GM19240 (cell line): Measurements from ENCODE around the gene PRKG1.
"Not testable (repeated sequence)": the region's sequence is repeated elsewhere in the genome, so short reads cannot be mapped to it uniquely, and the experiment has no call there.

Experiments
- DNase-seq: peaks from one replicate; pipeline ENCODE4 v3.0.0; 2011; ENCODE audit warnings: low spot score; ENCODE audit not compliant: insufficient read length

PRKG1 gene

GRCh38 chr10:51269821-51270220 is 195.5 kb downstream of the PRKG1 start:
- DNase-seq: no peak

GRCh38 chr10:51270936-51271530 is 196.7 kb downstream of the PRKG1 start:
- DNase-seq: no peak

GRCh38 chr10:51272099-51272498 is 197.8 kb downstream of the PRKG1 start:
- not testable (repeated sequence) for DNase-seq

- no peak for DNase-seq
Measured at GRCh38 chr10:51272555-51272954, 198.3 kb downstream of the PRKG1 start.

- no peak for DNase-seq
Measured at GRCh38 chr10:51273574-51273973, 199.3 kb downstream of the PRKG1 start.

GRCh38 chr10:51276097-51276496 is 201.8 kb downstream of the PRKG1 start:
- DNase-seq: not testable (repeated sequence)

- not testable (repeated sequence) for DNase-seq
Measured at GRCh38 chr10:51281387-51281786, 207.1 kb downstream of the PRKG1 start.

- DNase-seq: no peak
Measured at GRCh38 chr10:51285601-51286000, 211.3 kb downstream of the PRKG1 start.

GRCh38 chr10:51288511-51288910 is 214.2 kb downstream of the PRKG1 start:
- no peak for DNase-seq

GRCh38 chr10:51289519-51289918 is 215.2 kb downstream of the PRKG1 start:
- DNase-seq: no peak

- no peak for DNase-seq
Measured at GRCh38 chr10:51291961-51292360, 217.7 kb downstream of the PRKG1 start.

- no peak for DNase-seq
Measured at GRCh38 chr10:51297438-51297837, 223.2 kb downstream of the PRKG1 start.

- no peak for DNase-seq
Measured at GRCh38 chr10:51300617-51301304, 226.5 kb downstream of the PRKG1 start.

GRCh38 chr10:51301644-51302043 is 227.4 kb downstream of the PRKG1 start:
- DNase-seq: no peak

- DNase-seq: no peak
Measured at GRCh38 chr10:51302316-51302715, 228.0 kb downstream of the PRKG1 start.

GRCh38 chr10:51308116-51308515 is 233.8 kb downstream of the PRKG1 start:
- DNase-seq: no peak

GRCh38 chr10:51311228-51311627 is 236.9 kb downstream of the PRKG1 start:
- no peak for DNase-seq

- DNase-seq: no peak
Measured at GRCh38 chr10:51312817-51313216, 238.5 kb downstream of the PRKG1 start.

- DNase-seq: no peak
Measured at GRCh38 chr10:51313251-51313650, 239.0 kb downstream of the PRKG1 start.

GRCh38 chr10:51313773-51314478 is 239.6 kb downstream of the PRKG1 start:
- DNase-seq: no peak

- no peak for DNase-seq
Measured at GRCh38 chr10:51314481-51314880, 240.2 kb downstream of the PRKG1 start.

GRCh38 chr10:51318399-51319172 is 244.3 kb downstream of the PRKG1 start:
- no peak for DNase-seq
